Measurements from ENCODE around the gene CRYGD.

Gene CRYGD

GRCh38 chr2:208086029-208086428 is 38.3 kb downstream of the CRYGD start:
- TF ChIP-seq TAF1 (IDR thresholded peaks at IDR 0.05; ENCODE audit: borderline replicate concordance, insufficient read depth, low read length): no peak
- no peak for TF ChIP-seq POLR2AphosphoS5 (IDR thresholded peaks at IDR 0.05; ENCODE audit: low read depth, low read length)
- TF ChIP-seq FOXP2 (optimal IDR thresholded peaks at IDR 0.05; ENCODE audit: borderline replicate concordance, extremely low read depth, extremely low read length, insufficient read depth): no peak
- TF ChIP-seq REST (IDR thresholded peaks at IDR 0.05; ENCODE audit: insufficient read depth in 1 of 2, low read depth in 2 of 2, low read length in 2 of 2): no peak
- no peak for TF ChIP-seq SIN3A (IDR thresholded peaks at IDR 0.05; ENCODE audit: borderline replicate concordance, insufficient read depth, low read length)

GRCh38 chr2:208083807-208084206 is 40.5 kb downstream of the CRYGD start:
- TF ChIP-seq REST (IDR thresholded peaks at IDR 0.05; ENCODE audit: insufficient read depth in 1 of 2, low read depth in 2 of 2, low read length in 2 of 2): no peak
- no peak for TF ChIP-seq POLR2AphosphoS5 (IDR thresholded peaks at IDR 0.05; ENCODE audit: low read depth, low read length)
- no peak for TF ChIP-seq FOXP2 (optimal IDR thresholded peaks at IDR 0.05; ENCODE audit: borderline replicate concordance, extremely low read depth, extremely low read length, insufficient read depth)
- no peak for TF ChIP-seq SIN3A (IDR thresholded peaks at IDR 0.05; ENCODE audit: borderline replicate concordance, insufficient read depth, low read length)
- TF ChIP-seq TAF1 (IDR thresholded peaks at IDR 0.05; ENCODE audit: borderline replicate concordance, insufficient read depth, low read length): no peak

GRCh38 chr2:208077276-208077675 is 47.0 kb downstream of the CRYGD start:
- TF ChIP-seq FOXP2 (optimal IDR thresholded peaks at IDR 0.05; ENCODE audit: borderline replicate concordance, extremely low read depth, extremely low read length, insufficient read depth) (no peak), SIN3A (IDR thresholded peaks at IDR 0.05; ENCODE audit: borderline replicate concordance, insufficient read depth, low read length) (no peak), REST (IDR thresholded peaks at IDR 0.05; ENCODE audit: insufficient read depth in 1 of 2, low read depth in 2 of 2, low read length in 2 of 2) (no peak), POLR2AphosphoS5 (IDR thresholded peaks at IDR 0.05; ENCODE audit: low read depth, low read length) (no peak), TAF1 (IDR thresholded peaks at IDR 0.05; ENCODE audit: borderline replicate concordance, insufficient read depth, low read length) (no peak)

GRCh38 chr2:208074610-208075356 is 49.5 kb downstream of the CRYGD start:
- TF ChIP-seq REST (IDR thresholded peaks at IDR 0.05; ENCODE audit: insufficient read depth in 1 of 2, low read depth in 2 of 2, low read length in 2 of 2) (no peak), FOXP2 (optimal IDR thresholded peaks at IDR 0.05; ENCODE audit: borderline replicate concordance, extremely low read depth, extremely low read length, insufficient read depth) (no peak), TAF1 (IDR thresholded peaks at IDR 0.05; ENCODE audit: borderline replicate concordance, insufficient read depth, low read length) (no peak), SIN3A (IDR thresholded peaks at IDR 0.05; ENCODE audit: borderline replicate concordance, insufficient read depth, low read length) (no peak), POLR2AphosphoS5 (IDR thresholded peaks at IDR 0.05; ENCODE audit: low read depth, low read length) (no peak)
